CD1c-positive myeloid dendritic cell (primary cell): ENCODE results near the gene RFPL1.

Experiments used
- DNase-seq: peaks from one replicate; pipeline ENCODE4 v3.0.0-alpha.2; 2016; ENCODE audit errors: extremely low spot score

Gene RFPL1

DNA sequence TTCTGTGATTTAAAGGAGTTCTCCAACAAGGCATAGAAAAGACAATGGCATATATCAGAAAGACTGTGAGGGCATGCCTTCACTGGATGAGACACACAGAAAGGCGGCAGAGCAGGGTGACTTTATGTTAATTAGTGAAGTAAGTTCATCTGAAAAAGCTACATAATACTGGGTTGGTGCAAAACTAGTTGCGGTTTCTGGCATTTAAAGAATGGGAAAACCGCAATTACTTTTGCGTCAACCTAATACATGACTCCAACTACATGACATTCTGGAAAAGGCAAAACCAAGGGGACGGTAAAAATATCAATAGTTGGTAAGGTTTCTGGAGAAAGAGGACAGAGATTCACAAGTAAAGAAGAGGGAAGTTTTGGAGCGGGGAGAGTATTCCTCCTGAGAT lies 5.1 kb downstream of the RFPL1 start:
- DNase-seq = no peak

DNA sequence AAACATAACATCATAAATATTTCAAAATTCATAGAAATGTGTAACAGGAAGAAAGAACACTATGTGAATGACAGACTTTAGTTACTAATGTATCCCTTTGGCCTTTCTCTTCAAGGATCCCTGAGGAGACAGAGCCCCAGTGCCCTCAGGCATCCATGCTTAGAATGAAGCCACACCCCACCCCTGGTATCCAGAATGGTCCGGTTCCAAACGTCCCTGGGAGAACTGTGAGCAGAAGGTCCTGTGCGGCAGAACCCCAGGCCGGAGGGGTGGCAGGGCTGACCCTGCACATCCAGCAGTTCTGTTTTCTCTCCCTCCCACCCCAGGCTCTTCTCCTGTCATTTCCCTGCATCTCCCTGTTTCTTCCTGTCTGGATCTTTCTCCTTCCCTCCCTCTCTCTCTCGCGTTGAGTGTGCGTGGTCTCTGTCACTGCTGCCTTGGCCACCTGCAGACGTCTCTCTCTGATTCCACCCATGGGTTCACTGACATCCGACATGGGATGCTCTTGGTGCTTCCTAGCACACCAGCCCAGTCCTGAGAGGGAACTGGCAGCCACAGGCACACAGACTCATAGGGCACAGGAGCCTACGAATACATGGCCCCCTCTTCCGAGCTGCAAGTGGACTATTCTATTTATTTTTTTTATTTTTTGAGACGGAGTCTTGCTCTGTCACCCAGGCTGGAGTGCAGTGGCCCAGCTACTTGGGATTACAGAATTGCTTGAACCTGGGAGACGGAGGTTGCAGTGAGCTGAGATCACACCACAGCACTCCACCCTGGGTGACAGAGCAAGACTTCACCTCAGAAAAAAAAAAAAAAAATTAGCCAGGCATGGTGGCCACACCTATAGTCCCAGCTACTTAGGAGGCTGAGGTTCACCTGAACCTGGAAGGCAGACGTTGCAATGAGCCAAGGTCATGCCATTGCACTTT lies 5.7 kb downstream of the RFPL1 start:
- no peak for DNase-seq

DNA sequence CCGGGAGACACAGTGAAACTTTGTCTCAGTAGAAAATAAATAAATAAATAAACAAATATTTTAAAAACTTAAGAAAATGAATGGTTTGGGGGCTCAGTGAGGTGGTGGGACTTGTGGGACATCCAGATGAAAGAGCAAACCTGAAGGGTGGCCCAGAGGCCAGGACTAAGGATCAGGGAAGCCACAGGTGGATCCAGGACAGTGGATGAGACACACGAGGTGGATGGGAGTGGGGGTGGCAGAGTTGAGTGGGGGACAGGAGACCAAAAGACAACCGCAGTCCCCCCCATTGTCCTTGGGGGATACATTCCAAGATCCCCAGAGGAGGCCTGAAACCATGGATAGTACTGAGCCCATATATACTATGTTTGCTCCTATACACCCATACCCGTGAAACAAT lies 7.1 kb downstream of the RFPL1 start:
- no peak for DNase-seq

DNA sequence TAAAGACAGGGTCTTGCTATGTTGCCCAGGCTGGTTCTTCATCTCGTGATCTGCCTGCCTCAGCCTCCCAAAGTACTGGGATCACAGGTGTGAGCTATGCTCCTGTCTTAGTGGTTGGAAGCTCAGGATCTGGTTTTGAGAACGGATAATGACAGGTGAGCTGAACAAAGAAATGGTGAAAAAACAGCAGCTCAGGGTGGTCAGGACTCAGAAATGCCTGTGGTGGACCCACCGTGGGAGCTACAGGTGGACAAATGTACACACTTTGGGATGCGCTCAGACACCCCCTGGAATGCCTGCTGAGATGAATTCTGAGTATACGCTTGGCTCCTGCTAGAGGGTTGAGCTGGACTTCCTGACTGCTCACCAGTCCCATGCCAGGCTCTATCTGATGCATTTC lies 9.5 kb downstream of the RFPL1 start:
- no peak for DNase-seq

DNA sequence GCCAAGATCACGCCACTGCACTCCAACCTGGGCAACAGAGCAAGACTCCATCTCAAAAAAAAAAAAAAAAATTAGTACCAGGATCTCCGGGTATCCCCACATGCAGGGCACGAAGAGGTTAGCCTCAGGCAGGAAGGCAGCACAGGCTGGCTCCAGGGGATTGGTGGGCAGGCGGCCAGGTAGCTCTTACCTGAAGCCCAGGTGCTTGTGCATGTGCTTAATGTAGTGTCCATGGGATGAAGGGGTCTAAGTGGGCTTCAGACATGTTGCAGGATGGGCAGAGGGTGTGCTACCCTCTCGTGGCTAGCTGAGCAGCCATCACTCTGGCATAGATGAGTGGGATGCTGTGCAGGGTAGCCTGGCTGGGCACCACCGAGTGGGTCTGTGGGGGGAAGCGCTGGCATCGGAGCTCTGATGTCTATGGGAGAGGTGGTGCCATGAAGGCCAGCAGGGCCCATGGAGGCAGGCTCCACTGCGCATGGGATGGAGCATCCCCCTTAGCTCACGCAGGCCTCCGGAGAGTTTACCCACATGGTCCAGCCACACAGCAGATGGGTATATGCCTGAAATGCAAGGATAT lies 11.0 kb downstream of the RFPL1 start:
- no peak for DNase-seq

DNA sequence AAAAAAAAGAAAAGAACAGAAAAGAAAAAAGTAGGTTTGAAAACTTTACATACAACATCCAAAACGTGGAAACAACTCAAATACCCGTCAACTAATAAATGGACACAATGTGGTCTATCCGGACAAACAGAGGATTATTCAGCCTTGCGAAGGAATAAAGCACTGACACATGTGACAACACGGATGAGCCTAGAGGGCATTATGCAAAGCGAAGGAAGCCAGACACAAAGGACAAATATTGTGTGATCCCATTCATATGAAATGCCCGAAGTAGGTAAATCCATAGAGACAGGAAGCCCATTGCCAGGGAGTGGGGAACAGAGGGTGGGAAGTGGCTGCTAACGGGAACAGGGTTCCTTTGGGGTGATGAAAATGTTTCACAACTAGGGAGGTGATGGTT lies 11.8 kb downstream of the RFPL1 start:
- no peak for DNase-seq

DNA sequence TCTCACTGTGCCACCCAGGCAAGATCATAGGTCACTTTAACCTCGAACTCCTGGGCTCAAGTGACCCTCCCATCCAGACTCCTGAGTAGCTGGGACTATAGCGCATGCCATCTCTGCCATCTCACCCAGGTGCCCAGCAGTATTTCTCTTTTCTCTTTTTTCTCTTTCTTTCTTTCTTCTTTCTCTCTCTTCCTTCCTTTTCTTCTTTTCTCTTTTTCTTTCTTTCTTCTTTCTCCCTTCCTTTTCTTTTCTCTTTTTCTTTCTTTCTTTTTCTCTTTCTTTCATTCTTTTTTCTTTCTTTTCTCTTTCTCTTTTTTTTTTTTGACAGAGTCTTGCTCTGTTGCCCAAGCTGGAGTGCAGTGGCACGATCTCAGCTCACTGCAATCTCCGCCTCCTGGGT lies 13.5 kb downstream of the RFPL1 start:
- no peak for DNase-seq

DNA sequence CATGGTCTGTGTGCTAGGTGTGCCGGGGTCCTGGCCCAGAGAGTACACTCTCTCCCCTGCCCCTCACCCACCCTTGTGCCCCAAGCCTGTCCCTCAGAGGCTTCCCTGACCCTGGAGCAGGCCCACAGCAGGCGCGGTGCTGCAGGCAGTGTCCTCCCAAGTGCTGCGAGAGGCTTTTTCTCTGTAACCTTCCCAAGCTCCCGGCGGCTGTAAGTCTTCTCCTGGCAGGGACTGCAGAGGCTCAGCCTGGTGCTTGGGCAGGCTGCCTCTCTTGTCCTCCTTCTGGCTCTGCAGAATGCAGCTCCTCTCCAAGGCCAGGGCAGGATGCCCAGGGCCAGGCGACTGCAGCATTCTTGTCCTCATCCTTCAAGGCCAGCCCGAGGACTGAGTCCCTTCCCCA lies 15.9 kb downstream of the RFPL1 start:
- no peak for DNase-seq

DNA sequence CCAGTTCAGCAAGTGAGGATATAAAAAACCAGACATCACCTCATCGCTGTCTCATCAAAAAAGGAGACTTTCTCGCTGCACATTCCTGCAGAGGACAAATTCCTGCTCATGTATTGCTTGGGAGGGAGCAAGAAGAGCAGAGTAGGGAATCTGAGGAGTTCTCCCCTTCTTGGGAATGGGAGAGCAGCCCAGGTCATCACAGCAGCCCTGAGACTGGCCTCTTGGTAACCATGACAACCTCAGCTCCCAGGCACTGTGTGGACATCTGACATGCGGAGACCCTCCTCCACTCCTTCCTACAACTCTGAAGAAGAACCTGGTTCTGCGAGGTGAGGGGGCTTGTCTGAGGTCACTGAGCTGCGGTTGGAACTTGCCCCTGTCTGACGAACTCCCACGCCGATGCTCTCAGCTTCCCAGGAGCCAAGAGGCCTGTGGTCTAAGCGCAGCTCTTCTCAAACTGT lies 17.9 kb downstream of the RFPL1 start:
- no peak for DNase-seq

DNA sequence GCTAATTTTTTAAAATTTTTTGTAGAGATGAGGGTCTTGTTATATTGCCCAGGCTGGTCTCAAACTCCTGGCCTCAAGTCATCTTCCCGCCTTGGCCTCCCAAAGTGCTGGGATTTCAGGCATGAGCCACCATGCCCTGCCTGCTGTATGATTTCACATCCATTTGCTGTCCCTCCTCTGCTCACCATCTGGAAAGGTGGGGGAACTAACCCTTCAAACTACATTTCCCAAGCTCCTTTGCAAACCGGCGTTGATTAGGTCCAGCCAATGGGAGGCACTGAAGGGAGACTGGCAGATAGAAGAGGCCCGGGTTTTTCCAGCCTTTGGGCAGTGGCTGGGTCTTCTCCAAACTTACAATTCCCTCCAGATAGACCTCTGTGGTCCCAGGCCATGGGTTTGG lies 19.3 kb downstream of the RFPL1 start:
- DNase-seq = peak; percentile 38

DNA sequence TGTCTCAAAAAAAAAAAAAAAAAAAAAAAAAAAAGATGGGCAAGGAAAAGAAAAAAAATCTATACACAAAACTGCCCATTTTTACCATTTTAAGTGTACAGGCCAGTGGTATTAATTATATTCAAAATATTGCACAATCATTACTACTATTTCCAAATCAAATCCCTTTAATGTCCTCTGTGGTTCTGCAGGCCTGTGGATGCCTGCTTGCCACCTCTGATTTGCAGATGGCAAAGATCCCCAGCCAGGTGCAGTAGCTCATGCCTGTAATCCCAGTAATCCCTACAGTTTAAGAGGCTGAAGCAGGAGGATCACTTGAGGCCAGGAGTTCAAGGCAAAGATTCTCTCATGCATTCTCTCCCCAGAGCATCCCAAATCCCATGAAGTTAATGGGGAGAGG lies 20.2 kb downstream of the RFPL1 start:
- DNase-seq = no peak

DNA sequence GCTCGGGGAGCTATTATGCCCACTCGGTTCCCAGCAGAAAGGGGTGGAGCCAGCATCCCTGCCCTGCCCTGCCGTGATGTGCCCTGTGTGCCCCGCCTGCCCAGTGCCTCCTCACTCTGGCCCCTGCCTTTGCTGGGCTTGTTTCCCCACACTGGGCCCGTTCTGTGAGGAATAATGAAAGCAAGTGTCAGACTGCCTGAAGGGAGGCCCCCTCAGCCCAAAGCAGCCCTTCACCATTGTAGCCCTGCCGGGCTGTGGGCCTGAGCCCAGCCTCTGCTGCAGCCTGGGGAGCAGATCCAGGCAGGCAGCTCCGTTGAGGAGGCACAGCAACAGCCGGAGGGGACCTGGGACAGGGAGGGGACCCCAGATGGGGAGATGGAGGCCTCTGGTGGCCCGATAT lies 21.4 kb downstream of the RFPL1 start:
- no peak for DNase-seq

DNA sequence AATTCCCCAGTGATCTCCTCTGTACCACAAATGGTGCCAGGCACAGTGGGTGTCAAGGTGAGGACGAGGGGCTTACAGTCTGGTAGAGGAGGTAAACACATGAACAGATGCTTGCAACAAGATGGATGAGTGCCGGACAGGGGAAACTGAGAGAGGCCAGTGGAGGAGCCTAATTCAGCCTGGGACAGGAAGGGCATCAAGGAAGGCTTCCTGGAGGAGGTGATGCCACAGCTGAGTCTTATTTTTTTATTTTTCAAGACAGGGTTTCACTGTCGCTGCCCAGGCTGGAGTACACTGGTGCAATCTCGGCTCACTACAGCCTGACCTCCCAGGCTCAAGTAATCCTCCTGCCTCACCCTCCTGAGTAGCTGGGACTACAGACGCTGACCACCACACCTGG lies 22.9 kb downstream of the RFPL1 start:
- DNase-seq = no peak

DNA sequence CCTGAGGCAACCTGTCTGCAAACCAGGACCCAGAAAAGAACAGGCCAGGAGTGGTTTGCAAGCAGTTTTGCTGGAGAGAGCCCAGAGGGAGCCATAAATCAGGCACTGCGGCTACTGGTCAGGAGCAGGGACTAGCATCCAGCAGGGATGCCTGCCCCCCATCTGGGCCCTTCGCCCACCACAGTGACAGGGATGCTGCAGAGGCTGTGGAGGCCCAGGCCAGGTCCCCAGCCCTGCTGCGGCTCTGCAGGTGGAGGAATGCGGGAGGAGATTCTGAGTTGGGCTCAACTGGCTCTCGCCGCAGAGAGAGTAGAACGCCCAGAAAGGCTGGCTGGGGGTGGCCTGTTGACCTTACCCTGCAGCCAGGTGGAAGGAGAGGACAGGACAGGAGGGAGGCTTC lies 25.2 kb downstream of the RFPL1 start:
- no peak for DNase-seq

DNA sequence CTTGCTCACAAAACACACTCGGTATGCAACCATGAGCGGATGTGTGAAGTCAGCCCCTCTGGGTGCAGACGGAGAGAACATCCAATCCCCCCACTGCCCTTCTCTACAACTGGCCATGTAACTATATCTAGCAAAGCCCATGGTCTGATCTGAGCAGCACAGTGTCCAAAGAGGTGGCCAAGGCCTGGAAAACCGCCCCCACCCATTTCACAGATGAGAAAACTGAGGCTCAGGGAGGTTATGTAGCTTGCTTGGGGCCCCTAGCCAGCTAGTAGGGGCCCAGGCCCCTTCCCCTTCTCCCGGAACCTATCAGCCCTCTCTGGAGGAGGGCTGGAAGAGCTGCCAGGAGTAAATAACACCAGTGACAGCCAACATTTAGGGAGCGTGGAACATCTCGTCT lies 26.2 kb downstream of the RFPL1 start:
- no peak for DNase-seq

DNA sequence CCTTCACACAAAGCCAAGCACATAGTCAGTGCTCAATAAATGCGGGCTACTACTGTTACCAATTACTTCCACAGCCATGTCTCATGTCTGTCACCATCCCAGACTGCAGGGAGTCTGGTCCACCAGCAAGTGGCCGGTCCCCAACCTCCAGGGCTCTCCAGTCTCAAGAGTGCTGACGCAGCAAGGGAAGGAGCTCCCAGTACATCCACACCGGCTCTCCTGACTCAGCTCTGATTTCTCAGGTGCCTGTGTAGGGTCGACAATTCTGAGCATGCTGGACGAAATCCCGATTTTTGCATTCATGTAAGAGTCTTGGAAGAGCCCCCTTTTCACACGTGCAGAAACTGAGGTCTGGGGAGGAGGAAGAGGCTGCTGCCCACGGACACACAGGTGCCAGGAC lies 31.4 kb downstream of the RFPL1 start:
- no peak for DNase-seq

DNA sequence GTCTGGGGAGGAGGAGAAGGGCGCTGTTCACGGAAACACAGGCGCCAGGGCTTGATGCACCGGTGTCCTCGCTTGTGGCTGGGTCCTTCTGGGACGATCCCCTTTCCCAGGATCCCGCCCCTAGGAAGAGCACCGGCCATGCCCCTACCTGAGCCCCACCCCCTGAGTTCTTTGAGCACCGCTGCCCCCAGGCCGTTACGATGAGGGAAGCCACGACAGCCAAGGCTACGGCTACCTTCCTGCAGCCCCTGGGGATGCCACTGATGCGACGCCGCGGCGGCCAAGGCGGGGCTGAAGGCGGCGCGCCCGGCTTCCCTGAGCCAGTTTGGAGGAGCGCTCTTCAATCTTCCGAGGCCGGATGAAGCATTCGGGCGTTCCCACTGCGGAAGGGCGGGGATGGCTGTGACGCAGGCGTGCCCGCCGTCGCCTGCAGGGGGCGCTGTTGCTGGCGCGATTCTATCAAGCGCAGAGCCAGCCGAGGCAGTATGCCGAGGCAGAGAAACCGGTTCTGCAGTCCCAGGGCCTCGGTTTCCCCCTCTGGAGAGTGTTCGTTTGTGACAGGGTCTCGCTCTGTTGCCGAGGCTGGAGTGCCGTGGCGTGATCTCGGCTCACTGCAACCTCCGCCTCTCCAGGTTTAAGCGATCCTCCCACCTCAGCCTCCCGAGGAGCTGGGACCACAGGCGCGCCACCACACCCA lies 31.9 kb downstream of the RFPL1 start:
- peak; percentile 80 for DNase-seq

DNA sequence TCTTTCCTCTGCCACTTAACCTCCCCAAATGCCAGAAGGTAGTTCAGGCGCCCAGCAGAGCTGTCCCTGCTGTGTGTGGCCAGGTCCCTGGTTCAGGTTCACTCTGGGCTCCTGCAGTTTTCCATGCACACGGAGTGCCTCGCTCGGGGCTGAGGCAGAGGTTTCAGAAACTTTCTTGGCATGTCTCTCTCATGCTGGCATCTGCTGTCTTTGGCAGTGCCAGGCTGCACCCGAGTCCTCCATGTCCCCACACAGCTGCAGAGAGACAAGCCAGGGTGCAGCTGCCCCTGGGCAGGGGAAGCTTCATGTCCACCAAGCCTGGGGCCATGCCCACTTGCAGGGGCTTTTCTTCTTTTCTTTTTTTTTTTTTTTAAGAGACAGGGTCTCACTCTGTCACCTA lies 34.6 kb downstream of the RFPL1 start:
- no peak for DNase-seq

DNA sequence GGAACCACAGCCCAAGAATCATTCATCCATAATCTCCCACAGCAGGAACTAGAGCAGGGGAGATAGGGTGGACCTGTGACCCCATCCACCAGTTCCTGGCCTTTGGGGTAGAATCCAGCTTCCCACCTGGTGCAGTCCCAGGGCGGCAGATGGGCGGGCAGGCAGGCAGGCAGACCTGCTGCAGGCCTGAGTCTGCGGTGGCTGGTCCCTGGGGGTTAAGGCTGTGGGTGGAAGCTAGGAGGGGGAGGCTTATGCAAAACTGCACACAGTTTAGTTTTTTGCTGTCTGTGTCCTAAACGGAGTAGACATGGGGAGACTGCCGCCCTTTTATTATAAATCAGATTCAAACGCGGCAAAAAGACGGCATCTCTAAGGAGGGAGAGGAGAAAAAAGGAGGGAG lies 37.2 kb downstream of the RFPL1 start:
- no peak for DNase-seq

DNA sequence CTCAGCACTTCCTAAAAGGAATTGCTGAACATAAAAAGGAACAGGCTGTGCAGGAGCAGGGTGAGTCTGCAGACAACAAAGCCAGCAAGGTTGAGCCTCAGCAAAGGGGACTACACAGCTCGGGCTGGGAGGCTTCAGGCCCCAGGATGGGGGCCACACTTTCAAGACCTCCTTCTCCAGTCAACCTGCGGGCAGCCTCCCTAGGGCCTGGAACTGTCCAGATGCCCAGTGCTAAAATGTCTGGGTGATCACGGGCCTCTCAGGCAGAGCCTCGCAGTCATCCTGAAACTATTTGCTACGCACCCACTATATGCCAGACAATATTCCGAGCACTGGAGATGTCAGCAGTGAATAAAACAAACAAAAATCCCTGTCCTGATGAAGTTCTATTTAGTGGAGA lies 37.7 kb downstream of the RFPL1 start:
- no peak for DNase-seq

DNA sequence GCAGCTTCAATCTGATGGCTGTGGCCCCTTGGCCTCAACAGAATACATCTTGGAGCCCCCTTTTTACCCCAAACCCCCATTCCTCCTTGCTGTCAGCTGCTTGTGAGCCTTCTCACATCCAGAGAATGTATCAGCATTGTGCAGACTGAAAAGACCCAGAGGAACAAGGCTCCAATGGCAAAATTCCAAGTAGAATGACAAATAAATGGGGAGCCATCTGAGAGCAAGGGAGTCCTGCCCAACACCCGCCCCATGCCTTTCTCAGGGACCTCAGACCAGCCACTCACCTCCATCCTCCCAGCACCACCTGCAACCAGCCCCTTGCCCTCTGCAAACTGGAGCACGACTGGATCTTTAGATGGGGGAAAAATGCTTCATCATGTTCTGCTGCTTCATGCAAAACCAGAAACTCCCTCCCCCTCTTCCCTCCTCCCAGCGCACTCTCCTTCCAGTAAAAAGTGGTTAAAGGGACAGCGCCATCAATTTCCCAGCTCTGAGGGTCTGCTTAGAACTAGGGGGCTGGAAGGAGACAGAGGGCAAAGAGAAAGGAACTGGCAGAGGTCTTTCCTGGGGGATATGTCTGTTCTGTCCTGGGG lies 39.4 kb downstream of the RFPL1 start:
- no peak for DNase-seq
